ENCODE results near the gene RASL10B. TPM values are rescaled to one million over a fixed set of nuclear protein-coding genes. Genes with fewer than 3 reads are reported as not detected.

Gene RASL10B
- total and polyA plus RNA-seq, 3 experiments from 2014 or later: 0.12 to 0.80 (median 0.79) TPM

GRCh38 chr17:35723735-35724134, 7.7 kb upstream of the RASL10B start:
- H3K27me3 ChIP-seq (ENCODE audit: insufficient read depth, low read length, poor library complexity, severe bottlenecking): no peaks in the 10 kb centered on the region
- no peak overlapping the region for H3K4me3 ChIP-seq (ENCODE audit: low read length)
- H3K36me3 ChIP-seq (ENCODE audit: insufficient read depth, low read length): peaks cover 27% of the 10 kb centered on the region
- no peak for DNase-seq
- Mint-ChIP-seq H3K27ac (peak overlapping the region in 1 of 8 donors; percentile 51), H3K4me3 (no peak overlapping the region), H3K4me1 (no peaks in the 10 kb centered on the region), H3K27me3 (no peaks in the 10 kb centered on the region), H3K36me3 (peaks cover 25 to 89% (median 32%) of the 10 kb centered on the region in 3 donors), H3K9me3 (peaks cover 0 to 1% (median 0%) of the 10 kb centered on the region in 5 donors)
- no peaks in the 10 kb centered on the region for H3K4me1 ChIP-seq (ENCODE audit: insufficient read depth, low read length)
- CTCF ChIA-PET: no interaction called here
- POLR2A ChIA-PET: no interaction called here
- no peak overlapping the region for H3K27ac ChIP-seq (ENCODE audit: low read depth, low read length)
- H3K9me3 ChIP-seq (ENCODE audit: low read length): no peaks in the 10 kb centered on the region

- Histone ChIP-seq H3K27me3 (ENCODE audit: insufficient read depth, low read length, poor library complexity, severe bottlenecking) (no peaks in the 10 kb centered on the region), H3K4me1 (ENCODE audit: insufficient read depth, low read length) (no peaks in the 10 kb centered on the region), H3K27ac (ENCODE audit: low read depth, low read length) (no peak overlapping the region), H3K4me3 (ENCODE audit: low read length) (no peak overlapping the region), H3K9me3 (ENCODE audit: low read length) (no peaks in the 10 kb centered on the region), H3K36me3 (ENCODE audit: insufficient read depth, low read length) (peaks cover 27% of the 10 kb centered on the region)
- POLR2A ChIA-PET: no interaction called here
- Mint-ChIP-seq H3K36me3 (peaks cover 22 to 80% (median 30%) of the 10 kb centered on the region in 3 donors), H3K4me3 (no peak overlapping the region), H3K27me3 (no peaks in the 10 kb centered on the region), H3K9me3 (peaks cover 0 to 1% (median 0%) of the 10 kb centered on the region in 5 donors), H3K27ac (peak overlapping the region in 2 of 8 donors; percentile 9 to 64), H3K4me1 (peaks cover 0 to 8% (median 5%) of the 10 kb centered on the region in 3 donors)
- CTCF ChIA-PET: no interaction called here
- no peak for DNase-seq
Measured at GRCh38 chr17:35725058-35725457, 6.4 kb upstream of the RASL10B start.

- Mint-ChIP-seq H3K36me3 (peaks cover 21 to 76% (median 28%) of the 10 kb centered on the region in 3 donors), H3K27ac (peak overlapping the region in 2 of 8 donors; percentile 7 to 42), H3K4me1 (peaks cover 6 to 14% (median 10%) of the 10 kb centered on the region in 3 donors), H3K27me3 (peaks cover 0 to 2% of the 10 kb centered on the region in 2 donors), H3K4me3 (no peak overlapping the region), H3K9me3 (peaks cover 0 to 1% (median 0%) of the 10 kb centered on the region in 5 donors)
- Histone ChIP-seq H3K36me3 (ENCODE audit: insufficient read depth, low read length) (peaks cover 27% of the 10 kb centered on the region), H3K4me1 (ENCODE audit: insufficient read depth, low read length) (peaks cover 2% of the 10 kb centered on the region), H3K27ac (ENCODE audit: low read depth, low read length) (no peak overlapping the region), H3K9me3 (ENCODE audit: low read length) (no peaks in the 10 kb centered on the region), H3K27me3 (ENCODE audit: insufficient read depth, low read length, poor library complexity, severe bottlenecking) (no peaks in the 10 kb centered on the region), H3K4me3 (ENCODE audit: low read length) (no peak overlapping the region)
- POLR2A ChIA-PET: no interaction called here
- DNase-seq: no peak
- CTCF ChIA-PET: no interaction called here
Measured at GRCh38 chr17:35725802-35726126, 5.7 kb upstream of the RASL10B start.

- H3K4me1 Mint-ChIP-seq: peaks cover 12 to 19% (median 16%) of the 10 kb centered on the region in 3 donors
- no peak overlapping the region for H3K27ac ChIP-seq (ENCODE audit: low read depth, low read length)
Measured at GRCh38 chr17:35726127-35726952, 5.1 kb upstream of the RASL10B start.

GRCh38 chr17:35726953-35727460, 4.4 kb upstream of the RASL10B start:
- Histone ChIP-seq H3K4me1 (ENCODE audit: insufficient read depth, low read length) (peaks cover 8% of the 10 kb centered on the region), H3K4me3 (ENCODE audit: low read length) (no peak overlapping the region), H3K27ac (ENCODE audit: low read depth, low read length) (no peak overlapping the region), H3K27me3 (ENCODE audit: insufficient read depth, low read length, poor library complexity, severe bottlenecking) (no peaks in the 10 kb centered on the region), H3K9me3 (ENCODE audit: low read length) (no peaks in the 10 kb centered on the region), H3K36me3 (ENCODE audit: insufficient read depth, low read length) (peaks cover 27% of the 10 kb centered on the region)
- no peak overlapping the region for H3K4me3 Mint-ChIP-seq
- peaks cover 0 to 1% (median 0%) of the 10 kb centered on the region in 5 donors for H3K9me3 Mint-ChIP-seq
- ChIA-PET POLR2A (no interaction called here), CTCF (interaction anchor here (1.1 kb wide), 2 partner anchors 21 to 37 kb away, joined by 3 to 4 read pairs; no protein-coding TSS in a partner anchor)
- peaks cover 0 to 2% of the 10 kb centered on the region in 2 donors for H3K27me3 Mint-ChIP-seq
- no peak for DNase-seq
- peaks cover 21 to 65% (median 26%) of the 10 kb centered on the region in 3 donors for H3K36me3 Mint-ChIP-seq
- H3K4me1 Mint-ChIP-seq: peaks cover 12 to 20% (median 17%) of the 10 kb centered on the region in 3 donors
- peak overlapping the region in 1 of 8 donors; percentile 39 for H3K27ac Mint-ChIP-seq

More at GRCh38 chr17:35726127-35726952, 5.1 kb upstream of the RASL10B start:
- no peak overlapping the region for H3K4me3 Mint-ChIP-seq
- peaks cover 27% of the 10 kb centered on the region for H3K36me3 ChIP-seq (ENCODE audit: insufficient read depth, low read length)
- H3K9me3 ChIP-seq (ENCODE audit: low read length): no peaks in the 10 kb centered on the region
- peaks cover 0 to 1% (median 0%) of the 10 kb centered on the region in 5 donors for H3K9me3 Mint-ChIP-seq
- H3K4me3 ChIP-seq (ENCODE audit: low read length): no peak overlapping the region
- peaks cover 8% of the 10 kb centered on the region for H3K4me1 ChIP-seq (ENCODE audit: insufficient read depth, low read length)
- POLR2A ChIA-PET: no interaction called here
- no peak overlapping the region for H3K27ac Mint-ChIP-seq
- no peak for DNase-seq
- no peaks in the 10 kb centered on the region for H3K27me3 ChIP-seq (ENCODE audit: insufficient read depth, low read length, poor library complexity, severe bottlenecking)
- CTCF ChIA-PET: interaction anchor here (1.1 kb wide), 1 partner anchor 22 kb away, joined by 4 read pairs; no protein-coding TSS in a partner anchor
- peaks cover 0 to 2% of the 10 kb centered on the region in 2 donors for H3K27me3 Mint-ChIP-seq
- H3K36me3 Mint-ChIP-seq: peaks cover 21 to 70% (median 30%) of the 10 kb centered on the region in 3 donors

- Histone ChIP-seq H3K27me3 (ENCODE audit: insufficient read depth, low read length, poor library complexity, severe bottlenecking) (no peaks in the 10 kb centered on the region), H3K4me3 (ENCODE audit: low read length) (no peak overlapping the region), H3K36me3 (ENCODE audit: insufficient read depth, low read length) (peaks cover 27% of the 10 kb centered on the region), H3K27ac (ENCODE audit: low read depth, low read length) (no peak overlapping the region), H3K9me3 (ENCODE audit: low read length) (no peaks in the 10 kb centered on the region), H3K4me1 (ENCODE audit: insufficient read depth, low read length) (peaks cover 8% of the 10 kb centered on the region)
- H3K4me1 Mint-ChIP-seq: peaks cover 12 to 24% (median 17%) of the 10 kb centered on the region in 3 donors
- POLR2A ChIA-PET: no interaction called here
- CTCF ChIA-PET: interaction anchor here (1.1 kb wide), 2 partner anchors 21 to 37 kb away, joined by 3 to 4 read pairs; no protein-coding TSS in a partner anchor
- DNase-seq: no peak
- H3K36me3 Mint-ChIP-seq: peaks cover 20 to 59% (median 26%) of the 10 kb centered on the region in 3 donors
- H3K9me3 Mint-ChIP-seq: peaks cover 0 to 1% (median 0%) of the 10 kb centered on the region in 5 donors
- H3K27ac Mint-ChIP-seq: peak overlapping the region in 1 of 8 donors; percentile 39
- H3K4me3 Mint-ChIP-seq: no peak overlapping the region
- H3K27me3 Mint-ChIP-seq: peaks cover 0 to 2% of the 10 kb centered on the region in 2 donors
Measured at GRCh38 chr17:35727635-35728034, 3.8 kb upstream of the RASL10B start.

GRCh38 chr17:35728551-35728950, 2.9 kb upstream of the RASL10B start:
- Mint-ChIP-seq H3K4me3 (no peak overlapping the region), H3K9me3 (peaks cover 0 to 1% (median 0%) of the 10 kb centered on the region in 5 donors), H3K4me1 (peaks cover 12 to 24% (median 19%) of the 10 kb centered on the region in 3 donors), H3K36me3 (peaks cover 15 to 50% (median 26%) of the 10 kb centered on the region in 3 donors), H3K27me3 (peaks cover 0 to 2% of the 10 kb centered on the region in 2 donors), H3K27ac (no peak overlapping the region)
- ChIA-PET POLR2A (no interaction called here), CTCF (interaction anchor here (0.6 to 1.9 kb wide), 2 partner anchors 19 to 418 kb away, joined by 4 to 7 read pairs; no protein-coding TSS in a partner anchor)
- Histone ChIP-seq H3K9me3 (ENCODE audit: low read length) (no peaks in the 10 kb centered on the region), H3K4me3 (ENCODE audit: low read length) (no peak overlapping the region), H3K36me3 (ENCODE audit: insufficient read depth, low read length) (peaks cover 24% of the 10 kb centered on the region), H3K27me3 (ENCODE audit: insufficient read depth, low read length, poor library complexity, severe bottlenecking) (no peaks in the 10 kb centered on the region), H3K27ac (ENCODE audit: low read depth, low read length) (no peak overlapping the region), H3K4me1 (ENCODE audit: insufficient read depth, low read length) (peaks cover 8% of the 10 kb centered on the region)
- no peak for DNase-seq
